Erythroblast (primary cell): ENCODE data around the gene NRIP3.

Experiments used
- GATA1 ChIP-seq: IDR thresholded peaks from 2 replicates; pipeline ENCODE4 v1.6.1; 2011; ENCODE audit warnings: low read depth, mild to moderate bottlenecking, control low read depth, low read length, moderate library complexity
- POLR2A ChIP-seq: IDR thresholded peaks from 2 replicates; pipeline ENCODE4 v1.6.1; 2011; ENCODE audit warnings: mild to moderate bottlenecking, low read length

DNA sequence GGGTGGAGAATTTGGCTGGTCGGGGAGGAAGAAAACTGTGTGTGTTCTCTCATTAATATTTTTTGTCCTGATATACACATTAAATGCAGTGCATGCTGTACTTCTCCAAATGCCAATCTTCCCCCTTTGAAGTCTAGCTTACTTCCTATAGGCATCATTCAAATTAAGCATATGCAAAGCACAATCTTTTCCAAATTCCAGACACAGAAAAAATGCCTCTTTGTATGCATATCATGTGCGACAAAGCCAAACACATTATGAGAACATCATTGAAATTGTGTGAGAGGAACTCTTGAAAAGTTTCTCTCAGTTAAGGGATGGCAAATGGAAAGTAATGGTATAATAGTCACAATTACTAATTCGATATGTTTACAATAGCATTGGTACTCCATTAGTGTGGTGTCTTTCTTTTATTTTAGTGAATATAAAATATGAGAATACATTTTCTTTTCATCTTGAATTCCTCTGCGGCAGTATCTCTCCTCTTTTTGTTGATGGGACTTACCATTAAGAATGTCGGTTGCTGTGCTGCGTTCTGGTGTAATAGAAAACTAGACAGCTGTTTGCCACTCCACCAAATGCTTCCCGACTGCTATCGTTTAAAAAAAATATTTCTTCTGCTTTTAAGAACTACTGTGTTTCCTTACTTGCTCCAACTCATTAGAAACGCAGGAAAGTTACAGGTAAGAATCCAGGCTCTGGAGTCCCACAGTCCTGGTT is 19.3 kb upstream of the NRIP3 start:
- TF ChIP-seq POLR2A = no peak
- TF ChIP-seq GATA1 = no peak
